DMS 273 (cell line): Measurements from ENCODE around the gene KIF15.
A peak's percentile ranks its signal among the peaks of the same experiment; 100 is the strongest.
"Not testable (repeated sequence)": the region's sequence is repeated elsewhere in the genome, so short reads cannot be mapped to it uniquely, and the experiment has no call there.

Experiments
- DNase-seq: peaks from one replicate; lab custom pipeline; 2025; ENCODE audit not compliant: unreplicated experiment; lab: John Stamatoyannopoulos, UW

The KIF15 gene

DNA sequence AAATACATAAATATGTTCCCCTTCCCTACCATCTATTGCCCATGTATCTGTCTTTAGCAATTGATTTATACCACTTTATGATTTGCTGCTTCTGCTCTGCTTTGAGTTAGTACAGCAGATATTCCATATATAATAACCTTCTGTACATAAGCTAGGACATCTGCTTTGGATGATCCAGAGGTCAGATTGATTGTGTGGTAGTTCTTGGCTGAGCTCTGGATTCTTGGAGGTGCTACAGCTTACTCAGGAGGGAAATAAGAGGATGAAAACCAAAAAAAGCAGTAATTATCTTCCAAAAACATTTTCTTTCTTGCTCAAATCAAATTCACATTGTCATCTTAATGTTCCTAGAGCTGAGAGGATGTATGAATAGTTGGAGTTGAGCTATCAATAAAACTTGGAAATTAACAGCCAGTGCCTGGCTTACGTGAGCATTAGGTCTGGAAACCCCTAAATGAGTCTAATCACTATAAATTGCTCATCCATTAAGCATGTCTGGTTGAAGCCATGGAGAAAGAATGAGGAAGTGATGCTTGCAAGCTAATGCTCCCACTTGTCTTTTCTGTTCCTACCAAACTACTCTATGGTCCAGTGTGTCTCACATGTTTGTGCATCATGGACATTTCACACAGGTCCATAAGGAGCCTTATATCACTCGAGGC, 63.8 kb downstream of the KIF15 start:
- no peak for DNase-seq

DNA sequence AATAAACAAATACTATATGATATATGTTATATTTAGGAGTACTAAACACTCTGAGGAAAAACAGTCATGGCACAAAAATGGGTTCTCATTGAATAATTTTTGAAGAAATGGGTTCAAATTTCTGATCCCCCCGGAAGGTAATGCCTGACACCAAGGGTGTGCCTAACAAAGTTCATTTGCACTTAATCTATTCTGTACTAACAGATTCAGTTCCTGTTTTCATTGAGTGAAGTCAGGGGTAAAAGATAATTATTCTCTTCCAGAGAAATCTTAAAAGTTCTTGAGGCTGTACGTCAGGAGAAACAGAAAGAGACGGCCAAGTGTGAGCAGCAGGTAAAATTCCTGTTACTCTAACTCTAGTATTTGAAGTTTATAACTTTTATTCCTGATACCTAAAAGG, 65.6 kb downstream of the KIF15 start:
- DNase-seq, result no peak

DNA sequence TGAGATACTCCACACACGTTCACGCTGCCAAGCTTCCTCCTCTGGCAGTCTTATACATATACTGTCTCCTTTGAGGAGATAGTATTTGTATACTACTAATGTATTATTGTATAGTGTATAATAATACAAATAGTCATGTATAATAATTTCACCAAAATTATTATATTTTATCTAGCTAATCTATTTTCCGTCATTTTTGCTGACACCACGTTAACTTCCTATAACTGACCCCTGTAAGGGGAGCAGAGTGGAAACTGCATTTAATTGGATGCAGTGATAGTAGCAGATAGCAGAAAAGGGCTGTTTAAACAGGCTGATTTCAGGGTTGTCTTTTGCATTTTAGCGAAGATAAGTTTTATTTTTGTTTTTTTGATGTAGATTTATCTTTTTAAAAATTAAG, 69.6 kb downstream of the KIF15 start:
- no peak for DNase-seq

DNA sequence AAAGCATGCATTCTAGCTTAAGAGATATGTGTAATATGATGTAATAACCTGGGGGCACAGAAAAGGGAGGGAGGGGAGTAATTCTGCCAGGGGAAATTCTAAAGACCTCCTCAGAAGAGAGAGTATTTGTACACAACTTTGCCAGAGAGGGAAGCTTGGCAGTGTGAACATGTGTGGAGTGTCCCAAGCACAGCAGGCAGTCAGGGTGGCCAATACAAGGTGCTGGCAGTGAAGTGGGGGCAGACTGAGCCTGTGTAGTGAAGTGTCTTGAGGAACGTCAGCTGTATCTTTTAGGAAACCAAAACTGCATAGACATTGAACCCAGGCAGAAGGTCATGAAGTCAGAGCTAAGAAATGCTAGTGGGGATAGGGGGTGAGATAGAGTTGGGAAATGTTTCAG, 70.4 kb downstream of the KIF15 start:
- DNase-seq, result no peak

DNA sequence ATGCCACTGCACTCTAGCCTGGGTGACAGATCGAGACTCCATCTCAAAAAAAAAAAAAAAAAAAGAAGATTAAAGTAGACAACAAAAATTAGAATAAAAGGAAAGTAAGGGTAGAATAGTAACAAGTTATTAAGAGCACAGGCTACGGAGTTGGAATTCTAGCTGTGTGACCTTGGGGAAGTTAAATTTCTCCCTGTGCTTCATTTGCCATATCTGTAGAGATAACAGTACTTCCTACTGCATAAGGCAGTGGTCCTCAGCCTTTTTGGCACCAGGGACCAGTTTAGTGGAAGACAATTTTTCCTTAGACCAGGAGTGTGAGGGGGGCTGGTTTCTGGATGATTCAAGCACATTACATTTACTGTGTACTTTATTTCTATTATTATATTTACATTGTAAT, 71.4 kb downstream of the KIF15 start:
- no peak for DNase-seq

DNA sequence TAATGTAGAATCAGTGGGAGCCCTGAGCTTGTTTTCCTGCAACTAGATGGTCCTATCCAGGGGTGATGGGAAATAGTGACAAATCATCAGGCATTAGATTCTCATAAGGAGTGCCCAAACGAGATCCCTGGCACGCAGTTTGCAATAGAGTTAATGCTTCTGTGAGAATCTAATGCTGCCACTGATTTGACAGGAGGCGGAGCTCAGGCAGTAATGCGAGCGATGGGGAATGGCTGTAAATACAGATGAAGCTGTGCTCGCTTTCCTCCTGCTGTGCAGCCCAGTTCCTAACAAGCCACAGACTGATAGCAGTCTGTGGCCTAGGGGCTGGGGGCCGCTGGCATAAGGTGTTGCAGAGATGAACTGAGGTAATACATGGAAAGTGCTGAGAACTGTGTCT, 71.8 kb downstream of the KIF15 start:
- DNase-seq, result no peak

DNA sequence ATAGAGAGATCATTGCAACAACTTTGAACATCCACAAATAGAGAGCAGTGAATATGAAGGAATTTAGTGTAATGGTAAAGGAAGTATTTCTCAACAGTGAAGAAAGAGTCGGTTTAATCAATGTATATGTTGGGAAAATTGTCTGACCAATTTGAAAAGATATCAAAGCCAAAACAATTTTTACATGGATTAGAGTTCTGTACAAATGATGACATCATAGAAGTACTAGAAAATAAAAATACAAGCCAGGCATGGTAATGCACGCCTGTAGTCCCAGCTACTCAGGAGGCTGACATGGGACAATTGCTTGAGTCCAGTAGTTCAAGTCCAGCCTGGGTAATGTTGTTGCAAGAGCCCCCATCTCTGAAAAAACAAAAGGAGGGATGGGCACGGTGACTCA, 74.1 kb downstream of the KIF15 start:
- DNase-seq, result no peak

DNA sequence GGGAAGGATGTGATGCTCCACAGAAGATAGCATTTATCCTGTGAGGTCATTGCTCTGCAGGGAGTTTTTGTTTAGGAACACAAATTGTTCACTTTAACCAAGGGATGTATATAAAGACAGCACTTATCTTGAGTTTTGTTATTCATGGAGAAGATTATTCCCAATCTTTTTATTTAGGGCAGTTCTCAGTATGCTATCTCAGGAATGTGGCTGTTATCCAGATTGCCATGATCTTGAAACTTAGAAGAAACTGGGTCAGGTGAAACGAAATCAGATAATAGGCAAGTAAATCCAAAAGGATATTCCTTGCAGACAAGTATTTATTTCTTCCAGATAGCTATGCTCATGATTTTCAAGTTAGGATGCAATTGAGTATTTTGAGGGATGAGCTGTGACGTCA, 80.8 kb downstream of the KIF15 start:
- no peak for DNase-seq

DNA sequence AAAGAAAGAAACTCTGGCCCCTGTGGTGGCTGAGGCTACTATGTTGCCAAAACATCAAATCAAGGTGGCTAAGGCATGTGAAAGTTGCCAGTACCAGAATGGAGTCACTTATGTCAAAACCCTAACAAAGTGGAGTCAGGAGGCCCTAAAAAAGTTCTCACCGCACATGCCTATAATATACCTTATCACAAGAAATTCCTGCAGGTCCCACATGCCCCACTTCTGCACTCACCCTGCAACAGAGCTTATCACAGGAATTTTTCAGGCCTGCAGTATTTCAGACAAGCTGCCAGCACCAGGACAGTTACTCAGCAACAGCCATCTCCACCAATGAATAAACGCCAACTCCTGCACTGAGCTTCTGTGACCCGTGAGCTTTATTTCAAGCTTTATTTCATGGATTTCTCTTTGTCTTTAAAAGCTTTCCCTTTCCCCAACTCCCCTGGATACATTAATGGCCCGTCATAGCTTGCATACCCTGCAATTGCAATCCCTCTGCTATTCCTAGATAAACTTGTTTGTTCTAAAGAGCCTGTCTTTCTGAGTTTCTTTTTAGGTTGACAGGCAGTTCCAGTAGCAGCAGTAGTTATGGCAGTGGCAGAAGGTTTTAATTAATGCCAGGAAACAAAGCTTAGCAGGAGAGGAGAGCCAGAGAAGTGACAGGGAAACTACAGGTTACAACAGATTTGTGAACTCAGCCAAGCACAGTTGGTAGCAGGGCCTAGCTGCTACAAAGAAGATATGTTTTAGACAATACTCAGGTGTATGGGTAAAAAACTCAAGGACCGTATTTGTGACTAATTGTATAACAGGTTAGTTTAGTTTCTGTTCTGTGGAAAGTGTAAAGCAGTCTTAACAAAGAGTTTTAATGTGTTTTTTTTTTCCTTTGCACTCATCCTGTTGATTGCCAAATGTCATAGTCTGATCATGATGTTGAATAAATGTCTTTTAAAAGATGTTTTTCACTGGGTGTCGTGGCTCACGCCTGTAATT, 84.2 kb downstream of the KIF15 start:
- DNase-seq, result no peak

DNA sequence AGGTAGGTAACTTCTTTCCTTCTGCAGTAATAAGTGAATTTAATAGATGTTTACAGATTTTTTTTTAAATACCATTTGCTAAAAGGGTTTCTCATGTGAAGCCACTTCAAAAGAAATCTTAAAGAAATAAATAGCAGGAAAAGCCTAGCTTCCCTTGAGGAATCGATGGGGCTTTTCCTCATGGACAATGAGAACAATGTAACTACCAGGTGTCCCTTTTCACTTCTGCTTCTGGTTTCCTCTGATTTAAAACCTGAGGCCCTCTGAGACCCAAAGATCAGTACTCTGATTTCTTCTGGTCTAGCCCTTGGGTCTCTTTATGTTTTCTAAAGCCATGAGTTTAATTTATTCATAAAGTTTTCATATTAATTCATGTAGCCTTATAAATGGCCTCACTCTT, 87.0 kb downstream of the KIF15 start:
- no peak for DNase-seq

DNA sequence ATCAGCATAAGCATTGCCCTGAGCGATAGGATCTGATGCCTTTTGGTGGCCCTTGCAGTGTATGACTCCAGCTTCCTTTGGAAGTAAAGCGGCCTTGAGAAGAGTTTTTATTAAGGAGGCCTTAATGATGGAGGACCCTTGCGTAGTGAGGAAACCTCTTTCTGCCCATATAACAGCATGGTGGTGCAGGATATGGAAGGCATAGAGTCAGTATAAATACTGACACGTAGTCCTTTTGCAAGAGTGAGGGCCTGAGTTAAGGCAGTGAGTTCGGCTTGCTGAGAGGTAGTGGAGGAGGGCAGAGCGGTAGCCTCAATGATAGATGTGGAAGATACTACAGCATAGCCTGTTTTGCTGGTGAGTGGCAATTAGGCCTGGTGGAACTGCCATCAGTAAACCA, 95.1 kb downstream of the KIF15 start:
- DNase-seq, result not testable (repeated sequence)

DNA sequence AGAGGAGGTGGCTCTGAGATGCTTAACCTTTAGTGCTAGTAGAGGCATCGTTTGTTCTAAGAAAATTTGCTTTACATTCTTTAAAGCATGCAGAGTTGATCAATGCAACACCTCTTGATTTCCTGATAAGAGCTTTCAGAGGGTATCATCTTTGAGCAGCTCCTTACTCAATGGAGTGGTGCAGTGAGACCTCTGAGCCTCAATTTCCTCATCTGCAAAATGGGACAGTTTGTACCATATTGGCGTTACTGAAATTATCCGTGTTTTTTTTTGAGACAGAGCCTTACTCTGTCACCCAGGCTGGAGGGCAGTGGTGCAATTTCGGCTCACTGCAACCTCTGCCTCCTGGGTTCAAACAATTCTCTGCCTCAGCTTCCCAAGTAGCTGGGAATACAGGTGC, 98.5 kb downstream of the KIF15 start:
- DNase-seq, result no peak

DNA sequence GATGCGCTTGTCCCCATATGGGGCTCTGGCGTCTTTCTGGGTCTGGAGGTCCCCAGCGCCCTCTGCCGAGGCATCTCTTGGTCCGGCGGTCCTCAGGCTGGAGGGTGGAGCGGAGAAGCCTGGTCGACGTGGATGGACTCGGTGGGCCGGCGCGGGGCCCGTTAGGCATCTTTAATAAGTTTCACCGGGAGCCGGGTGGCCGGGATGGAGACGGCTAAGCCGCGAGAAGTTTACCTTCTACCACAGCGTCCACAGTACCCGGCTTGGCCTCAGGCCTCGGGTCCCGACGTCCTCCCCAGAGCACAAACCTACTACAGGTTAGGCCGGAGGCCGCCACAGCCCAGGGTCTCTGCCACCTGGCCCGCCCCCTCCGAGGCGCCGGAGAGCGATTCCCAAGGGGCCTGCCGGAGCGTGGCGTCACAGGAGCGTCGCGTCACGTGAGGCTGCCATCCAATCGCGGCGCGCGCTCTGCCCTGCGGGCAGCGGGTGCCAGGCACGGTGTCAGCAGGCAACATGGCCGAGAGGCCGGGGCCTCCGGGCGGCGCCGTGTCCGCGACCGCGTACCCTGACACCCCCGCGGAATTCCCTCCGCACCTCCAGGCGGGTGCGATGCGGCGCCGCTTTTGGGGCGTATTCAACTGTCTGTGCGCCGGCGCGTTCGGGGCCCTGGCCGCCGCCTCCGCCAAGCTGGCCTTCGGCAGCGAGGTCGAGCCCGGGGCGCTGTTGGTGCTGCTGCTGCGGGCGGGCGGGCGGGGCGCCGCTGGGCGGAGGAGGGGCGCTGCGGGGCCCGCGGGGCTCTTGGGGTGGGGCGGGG, 100.0 kb downstream of the KIF15 start, which contains the start of gene TMEM42:
Gene TMEM42, plus strand, starts transcription at position 501 of the 814 bp plus-strand sequence. Its CDS starts 13 bp downstream, at position 514.
- DNase-seq, result peak; percentile 92

DNA sequence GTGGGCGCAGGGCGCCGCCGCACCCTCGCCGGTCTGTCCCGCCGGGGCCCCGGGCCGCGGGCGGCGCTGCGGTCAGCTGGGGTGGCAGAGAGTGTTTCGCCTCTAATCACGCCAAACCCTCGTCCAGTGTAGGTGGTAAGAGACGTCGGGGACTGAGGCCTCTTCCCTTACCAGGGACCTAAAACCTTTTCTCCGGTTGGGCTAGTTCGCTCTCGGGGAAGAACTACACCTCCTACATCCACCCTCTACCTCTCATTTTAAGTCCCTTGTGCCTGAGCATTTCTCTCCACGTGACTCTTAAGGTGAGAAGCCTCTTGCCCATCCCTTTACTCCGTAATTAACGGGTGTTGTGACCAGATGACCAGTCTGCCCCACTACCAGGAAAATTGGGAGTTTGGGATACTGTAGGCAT, 100.6 kb downstream of the KIF15 start:
- peak; percentile 61 for DNase-seq

DNA sequence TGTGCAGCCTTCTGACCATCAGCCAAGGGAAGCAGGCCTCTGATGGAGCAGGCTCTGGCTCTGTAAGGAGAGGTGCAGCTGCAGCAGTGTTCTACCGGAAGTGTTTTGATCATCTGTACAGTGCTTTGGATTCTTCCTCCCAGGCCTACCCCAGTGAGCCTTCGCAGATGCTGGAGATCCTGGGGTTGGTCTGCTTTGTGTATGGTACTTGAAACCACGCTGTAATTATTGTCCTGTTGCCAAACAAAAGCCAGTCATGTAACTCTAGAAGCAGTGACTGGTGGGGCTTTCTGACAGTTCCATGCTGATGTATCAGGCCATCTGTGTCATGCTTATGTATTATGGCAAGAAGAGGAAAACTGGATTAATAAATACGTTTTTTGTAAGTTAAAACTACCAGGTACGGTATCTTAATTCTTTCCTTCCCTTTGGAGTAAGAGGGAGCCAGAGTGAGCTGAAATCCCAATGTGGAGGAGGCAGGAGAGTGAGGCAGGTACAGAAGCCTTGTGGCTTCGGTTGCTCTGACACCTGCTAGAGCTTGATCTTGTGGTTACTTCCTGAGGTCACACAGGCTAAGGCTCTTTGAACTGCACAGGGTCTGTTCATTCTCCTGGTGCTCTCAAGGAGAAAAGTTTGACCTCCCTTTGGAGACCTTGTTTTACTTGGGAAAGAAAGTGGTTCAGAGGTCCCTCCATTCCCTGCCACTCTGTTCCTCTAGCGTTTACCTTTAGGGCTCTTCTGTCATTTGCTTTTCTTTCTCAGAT, 103.9 kb downstream of the KIF15 start:
- peak; percentile 5 for DNase-seq

DNA sequence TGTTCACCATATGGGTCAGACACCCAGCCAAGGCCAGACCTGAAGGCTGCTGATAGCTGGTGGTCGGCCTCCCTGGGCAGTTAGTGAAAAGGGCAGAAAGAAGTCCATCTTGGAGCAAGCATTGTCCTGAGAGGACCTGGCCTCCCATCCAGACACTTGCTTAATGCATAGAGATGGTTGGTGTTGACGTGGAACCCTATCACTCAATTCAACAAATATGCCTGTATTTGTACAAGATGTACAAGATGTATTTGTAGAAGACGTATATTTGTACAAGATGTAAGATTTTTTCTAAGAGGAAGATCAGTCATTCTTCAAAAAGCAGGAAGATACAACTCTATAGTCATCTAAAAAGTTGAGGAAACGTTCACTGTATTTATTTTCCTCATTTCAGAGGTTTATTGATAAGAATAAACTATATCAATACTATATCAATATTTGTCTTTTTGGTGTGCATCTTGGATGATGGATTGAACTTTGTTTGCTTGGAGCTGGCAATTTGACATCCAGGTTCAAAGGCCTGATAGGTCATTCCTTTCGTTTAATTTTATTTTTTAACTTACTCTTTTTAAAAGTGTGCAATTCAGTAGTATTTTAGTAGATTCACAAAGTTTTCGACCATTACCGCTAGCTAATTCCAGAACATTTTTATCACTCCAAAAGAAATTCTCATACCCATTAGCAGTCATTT, 106.0 kb downstream of the KIF15 start:
- no peak for DNase-seq

DNA sequence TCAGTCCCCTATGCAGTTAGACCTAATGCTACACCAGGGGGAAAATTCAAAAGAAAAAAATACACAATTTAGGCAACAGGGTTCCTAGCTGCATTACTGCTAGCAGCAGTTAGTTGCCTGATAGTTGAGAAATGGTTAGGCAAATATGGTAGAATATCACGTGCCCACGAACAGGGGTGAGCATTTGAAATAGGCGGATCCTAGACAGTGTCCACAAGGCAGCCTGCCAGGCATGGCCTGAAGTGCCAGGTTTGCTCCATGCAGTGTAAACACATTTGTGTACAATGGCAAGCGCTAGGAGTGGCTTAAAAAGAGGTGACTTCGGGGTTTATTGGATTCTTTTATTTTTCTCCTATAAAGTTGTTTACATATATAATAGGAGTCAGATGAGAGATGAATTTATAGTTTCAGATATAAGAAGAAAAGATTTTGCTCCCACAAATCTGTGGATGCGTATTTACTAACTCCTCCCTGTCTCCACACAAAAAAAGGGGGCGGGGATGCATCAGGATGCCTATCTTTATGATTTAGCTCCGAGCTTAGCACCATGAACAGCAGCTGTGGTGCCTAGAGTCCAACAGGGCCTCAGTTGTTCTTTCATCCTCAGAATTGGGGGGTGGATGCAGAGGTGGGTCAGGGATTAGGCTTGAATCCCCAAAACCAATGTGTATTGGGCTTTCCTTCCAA, 108.9 kb downstream of the KIF15 start:
- DNase-seq, result no peak

DNA sequence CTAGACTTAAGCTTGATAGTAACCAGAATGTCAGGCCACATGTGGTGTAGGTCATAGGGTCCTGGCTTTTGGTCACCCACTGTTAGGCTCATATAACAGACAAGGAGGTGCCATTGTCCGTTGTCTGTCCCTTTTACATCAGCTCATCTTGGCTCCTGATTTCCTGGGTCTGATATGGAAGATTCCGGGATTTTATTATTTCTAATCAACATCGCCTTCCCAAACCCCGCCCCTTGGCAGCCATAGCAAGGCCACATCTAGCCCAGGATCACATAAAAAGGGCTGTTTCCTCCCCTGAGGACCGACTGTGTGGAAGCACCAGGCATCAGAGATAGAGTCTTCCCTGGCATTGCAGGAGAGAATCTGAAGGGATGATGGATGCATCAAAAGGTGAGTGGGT, 112.7 kb downstream of the KIF15 start, which contains the start of gene TGM4:
Gene TGM4, plus strand, starts transcription at position 301 of the 400 bp plus-strand sequence. Its CDS starts 71 bp downstream, at position 372.
- no peak for DNase-seq

DNA sequence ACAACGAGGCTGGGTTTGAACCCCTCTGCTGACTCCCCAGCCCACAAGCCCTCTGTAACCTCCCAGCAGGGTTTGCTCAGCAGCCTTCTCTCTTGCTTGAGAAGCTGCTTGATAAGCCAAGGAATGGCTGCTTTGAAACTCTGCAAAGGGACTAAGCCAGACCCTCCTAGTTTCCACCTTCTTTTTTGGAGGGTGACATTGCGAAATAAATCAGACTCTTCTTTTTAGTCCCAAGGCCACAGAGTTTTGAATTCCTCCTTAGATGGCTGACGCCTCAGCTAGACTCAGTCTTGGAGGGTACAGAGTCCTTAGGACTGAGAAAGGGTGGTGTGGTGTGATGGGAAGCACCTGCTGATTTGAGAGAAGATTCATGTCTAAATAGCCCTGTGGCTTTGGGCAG, 114.0 kb downstream of the KIF15 start:
- no peak for DNase-seq
